Measurements from ENCODE around the gene NSUN4.
"Not testable (repeated sequence)": the region's sequence is repeated elsewhere in the genome, so short reads cannot be mapped to it uniquely, and the experiment has no call there.

- not testable (repeated sequence) for TF ChIP-seq CTCF (conservative IDR thresholded peaks at IDR 0.05); EZH2 (IDR thresholded peaks at IDR 0.05; ENCODE audit: low read depth)
Observed at GRCh38 chr1:46337409-46337808, 3.2 kb upstream of the NSUN4 start.
